Measurements from ENCODE around the gene CA6.
"Not testable (repeated sequence)": the region's sequence is repeated elsewhere in the genome, so short reads cannot be mapped to it uniquely, and the experiment has no call there.

CA6 gene

GRCh38 chr1:8976338-8976737 lies 30.7 kb downstream of the CA6 start:
- no peak for DNase-seq

- DNase-seq = no peak
These were observed 31.3 kb downstream of the CA6 start for GRCh38 chr1:8976896-8977450.

DNA sequence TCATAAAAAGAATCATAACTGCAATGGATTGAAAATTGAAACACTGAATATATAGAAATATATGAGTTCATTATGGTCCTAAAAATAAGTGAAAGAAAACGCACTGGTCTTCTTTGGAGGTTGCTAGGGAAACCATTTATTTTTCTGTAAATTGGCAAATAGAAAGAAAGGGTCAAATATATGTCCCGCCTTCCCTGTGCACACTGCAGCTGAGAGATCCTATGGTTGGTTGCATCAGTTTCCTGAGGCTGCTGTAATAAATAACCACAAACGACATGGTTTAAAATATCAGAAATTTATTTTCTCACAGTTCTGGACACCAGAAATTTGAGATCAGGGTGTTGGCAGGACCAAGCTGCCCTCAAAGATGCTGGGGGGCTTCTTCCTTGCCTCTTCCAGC lies 35.0 kb downstream of the CA6 start:
- DNase-seq = no peak

DNA sequence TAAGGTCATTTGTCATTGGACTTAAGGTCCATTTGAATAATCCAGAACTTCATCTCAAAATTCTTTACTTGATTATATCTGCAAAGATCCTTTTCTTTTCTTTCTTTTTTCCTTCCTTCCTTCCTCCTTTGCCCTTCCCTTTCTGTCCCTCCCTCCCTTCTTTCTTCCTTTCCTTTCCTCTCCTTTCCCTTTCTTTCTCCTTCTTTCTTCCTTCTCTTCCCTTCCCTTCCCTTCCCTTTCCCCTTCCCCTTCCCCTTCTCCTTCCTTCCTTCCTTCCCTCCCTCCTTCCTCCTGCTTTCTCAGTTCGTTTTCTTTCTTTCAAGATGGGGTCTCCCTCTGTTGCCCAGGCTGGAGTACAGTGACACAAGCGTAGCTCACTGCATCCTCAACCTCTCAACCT lies 35.5 kb downstream of the CA6 start:
- no peak for DNase-seq

DNA sequence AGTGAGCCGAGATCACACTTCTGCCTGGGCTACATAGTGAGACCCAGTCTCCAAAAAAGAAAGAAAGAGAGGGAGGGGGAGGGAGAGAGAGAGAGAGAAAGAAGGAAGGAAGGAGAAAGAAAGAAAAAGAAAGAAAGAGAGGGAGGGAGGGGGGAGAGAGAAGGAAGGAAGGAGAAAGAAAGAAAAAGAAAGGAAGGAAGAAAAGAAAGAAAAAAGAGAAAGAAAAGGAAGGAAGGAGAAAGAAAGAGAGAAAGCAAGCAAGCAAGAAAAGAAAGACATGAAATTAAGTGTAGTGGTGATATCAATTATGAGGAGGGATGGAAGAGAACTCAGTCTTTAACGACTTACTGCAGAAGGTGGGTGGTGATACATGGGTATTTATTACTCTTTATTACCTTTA lies 38.5 kb downstream of the CA6 start:
- no peak for DNase-seq

DNA sequence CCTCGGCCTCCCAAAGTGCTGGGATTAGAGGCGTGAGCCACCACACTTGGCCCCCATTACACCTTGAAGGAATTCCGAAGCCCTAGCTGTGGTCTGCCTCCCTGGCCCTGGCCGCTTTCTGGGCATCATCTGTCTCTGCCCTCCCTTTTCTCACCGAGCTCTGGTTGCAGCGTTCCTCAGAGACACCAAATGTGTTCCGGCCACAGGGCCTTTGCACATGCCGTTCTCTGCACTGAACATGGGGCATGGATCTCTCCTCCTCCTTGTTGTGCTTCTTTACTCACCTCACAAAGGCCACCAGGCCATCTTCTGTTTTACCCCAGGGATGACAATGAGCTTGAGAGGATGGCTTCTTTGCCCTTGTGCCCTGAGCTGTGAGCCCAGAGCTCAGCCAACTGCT lies 39.3 kb downstream of the CA6 start:
- no peak for DNase-seq

DNA sequence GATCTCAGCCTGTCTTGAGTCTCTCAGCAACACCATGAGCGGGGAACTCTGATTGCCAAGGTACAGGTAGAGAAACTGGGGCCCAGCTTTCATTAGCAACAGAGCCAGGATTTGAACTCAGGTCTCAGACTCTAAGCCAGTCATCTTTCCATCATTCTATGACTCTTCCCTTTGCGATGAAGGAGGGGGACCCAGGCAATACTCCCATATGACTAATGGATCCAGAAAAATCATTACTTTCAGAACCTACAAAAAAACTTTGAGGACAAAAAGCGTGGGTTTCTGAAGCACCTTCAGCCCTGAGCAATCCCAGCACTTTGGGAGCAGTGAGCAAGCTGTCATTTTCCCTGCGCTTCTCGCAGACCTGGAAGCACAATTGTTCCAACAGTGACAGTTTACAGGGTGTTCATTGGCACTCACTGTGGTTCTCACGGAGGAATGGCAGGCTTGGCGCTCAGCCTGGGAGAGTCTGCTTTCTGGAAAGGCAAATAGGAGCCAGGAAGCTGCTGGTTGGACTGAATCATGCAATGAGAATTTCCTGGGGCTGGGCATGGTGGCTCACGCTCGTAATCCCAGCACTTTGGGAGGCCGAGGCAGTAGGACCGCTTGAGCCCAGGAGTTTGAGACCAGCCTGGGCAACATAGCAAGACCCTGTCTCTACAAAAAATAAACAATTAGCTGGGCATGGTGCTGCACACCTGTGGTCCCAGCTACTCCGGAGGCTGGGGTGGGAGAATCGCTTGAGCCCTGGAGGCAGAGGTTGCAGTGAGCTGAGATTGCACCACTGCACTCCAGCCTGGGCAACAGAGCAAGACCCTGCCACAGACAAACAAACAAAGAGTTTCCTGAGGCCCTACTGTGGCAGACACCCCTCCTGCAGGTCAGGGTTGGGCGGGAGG lies 40.5 kb downstream of the CA6 start:
- DNase-seq = no peak

GRCh38 chr1:8986814-8987190 lies 41.1 kb downstream of the CA6 start:
- DNase-seq = no peak

DNA sequence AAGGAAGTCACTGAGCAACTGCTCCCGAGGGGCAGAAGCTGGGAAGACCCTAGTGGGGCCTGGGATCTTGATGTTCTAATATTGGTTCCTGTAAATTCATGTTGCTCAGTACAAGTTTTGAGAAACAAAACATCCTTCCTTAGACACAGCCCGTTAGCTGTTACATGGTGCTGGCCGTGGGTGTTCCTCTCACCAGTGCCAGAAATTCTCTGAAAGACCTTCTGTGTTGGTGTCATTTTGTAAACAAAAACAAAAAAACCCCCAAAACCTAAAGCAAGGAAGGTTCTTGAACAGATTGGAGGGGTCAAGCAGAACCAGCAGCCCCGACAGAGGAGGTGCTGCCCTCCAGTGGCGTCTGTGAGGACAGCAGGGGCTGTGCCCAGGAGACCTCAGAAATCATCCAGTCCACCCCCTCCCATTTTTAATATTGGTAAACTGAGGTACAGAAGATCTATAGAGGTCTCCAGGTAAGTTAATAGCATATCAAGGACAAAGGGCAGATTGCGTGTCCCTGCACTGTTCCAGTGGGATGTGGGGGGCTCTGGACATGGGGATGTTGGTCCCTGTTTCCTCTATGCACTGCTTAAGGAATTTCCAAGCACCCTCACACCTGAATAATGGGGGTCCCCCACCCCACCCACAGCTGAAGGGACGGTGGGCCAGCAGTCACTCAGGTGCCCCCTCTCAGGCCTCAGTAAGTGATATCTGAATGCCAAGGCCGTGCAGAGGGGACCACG lies 42.4 kb downstream of the CA6 start:
- DNase-seq = no peak

DNA sequence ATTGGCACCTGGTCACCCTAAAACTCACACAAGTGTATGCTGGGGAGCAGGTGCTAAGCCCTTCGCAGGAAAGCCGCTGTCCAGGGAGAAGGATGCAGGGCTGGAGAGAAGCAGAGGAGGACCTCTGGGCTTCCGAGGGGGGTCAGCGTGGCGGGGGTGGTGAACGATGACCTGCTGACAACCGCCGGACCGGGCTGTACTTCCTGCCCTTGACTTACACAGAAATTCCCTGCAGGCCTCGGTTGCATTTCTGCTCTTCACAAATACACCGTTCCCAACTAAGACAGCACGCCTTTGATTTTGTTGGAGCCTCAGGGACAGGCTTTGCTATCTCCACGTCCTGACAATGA lies 42.9 kb downstream of the CA6 start:
- DNase-seq = no peak

DNA sequence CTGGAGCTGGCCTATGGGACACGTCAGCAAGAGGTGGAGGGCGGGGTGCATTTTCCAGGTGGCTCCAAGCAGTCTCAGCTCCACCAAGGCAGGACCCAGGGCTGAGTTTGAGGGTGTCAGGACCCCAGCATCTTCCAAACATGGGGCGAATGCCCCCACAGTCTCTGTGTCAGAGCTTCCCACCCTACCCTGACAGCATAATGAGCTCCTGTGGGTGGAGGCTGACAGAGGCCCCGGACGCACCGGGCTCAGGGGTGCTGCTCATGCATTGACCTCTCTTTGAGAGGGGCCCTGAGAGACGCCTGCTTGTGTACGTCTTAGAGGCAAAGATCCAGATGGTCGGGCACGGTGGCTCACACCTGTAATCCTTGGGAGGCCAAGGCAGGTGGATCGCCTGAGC lies 43.4 kb downstream of the CA6 start:
- no peak for DNase-seq

DNA sequence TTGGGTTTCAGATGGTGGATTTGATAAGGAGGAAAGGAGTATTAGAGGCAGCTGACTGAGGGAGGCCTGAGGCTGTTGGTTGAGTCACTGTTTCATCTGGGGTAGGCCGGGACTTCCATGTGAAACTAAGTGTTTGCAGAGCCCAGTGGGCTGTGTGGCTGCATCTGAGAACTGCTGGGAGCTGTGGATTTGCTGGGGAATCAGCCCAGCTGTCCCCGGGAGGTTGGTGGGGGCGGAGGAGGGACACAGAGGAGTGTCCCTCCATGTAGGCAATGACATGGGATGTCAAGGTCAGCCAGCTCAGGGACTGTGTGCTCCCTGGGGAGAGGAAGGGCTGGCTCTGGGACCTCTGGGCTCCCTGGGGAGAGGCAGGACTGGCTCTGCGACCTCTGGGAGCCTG lies 44.2 kb downstream of the CA6 start:
- DNase-seq = no peak

- DNase-seq = no peak
These were observed 47.4 kb downstream of the CA6 start for GRCh38 chr1:8992936-8993687.

GRCh38 chr1:8993962-8994675 lies 48.5 kb downstream of the CA6 start:
- not testable (repeated sequence) for DNase-seq

GRCh38 chr1:9001534-9002214 lies 56.0 kb downstream of the CA6 start:
- DNase-seq = not testable (repeated sequence)

DNA sequence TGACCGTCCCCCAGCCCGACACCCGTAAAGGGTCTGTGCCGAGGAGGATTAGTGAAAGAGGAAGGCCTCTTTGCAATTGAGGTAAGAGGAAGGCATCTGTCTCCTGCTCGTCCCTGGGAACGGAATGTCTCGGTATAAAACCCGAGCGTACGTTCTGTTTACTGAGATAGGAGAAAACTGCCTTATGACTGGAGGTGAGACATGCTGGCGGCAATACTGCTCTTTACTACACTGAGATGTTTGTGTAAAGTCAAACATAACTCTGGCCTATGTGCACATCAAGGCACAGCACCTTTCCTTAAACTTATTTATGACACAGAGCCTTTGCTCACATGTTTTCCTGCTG lies 56.5 kb downstream of the CA6 start:
- not testable (repeated sequence) for DNase-seq

GRCh38 chr1:9004031-9004699 lies 58.5 kb downstream of the CA6 start:
- no peak for DNase-seq

GRCh38 chr1:9004700-9005394 lies 59.2 kb downstream of the CA6 start:
- DNase-seq = no peak

DNA sequence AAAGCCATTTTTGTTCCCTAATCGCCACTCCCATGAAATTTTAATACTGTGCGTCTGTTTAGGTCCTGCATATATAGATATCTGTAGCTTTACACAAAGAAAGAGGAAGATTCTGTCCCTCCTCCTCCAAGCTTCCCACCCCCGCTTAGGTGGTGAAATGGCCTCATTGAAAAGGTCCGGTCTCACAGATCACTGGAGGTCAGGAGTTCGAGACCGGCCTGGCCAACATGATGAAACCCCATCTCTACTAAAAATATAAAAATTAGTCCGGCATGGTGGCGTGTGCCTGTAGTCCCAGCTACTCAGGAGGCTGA lies 59.7 kb downstream of the CA6 start:
- no peak for DNase-seq

GRCh38 chr1:9006956-9007615 lies 61.4 kb downstream of the CA6 start:
- no peak for DNase-seq

- no peak for DNase-seq
These were observed 62.6 kb downstream of the CA6 start for GRCh38 chr1:9008236-9008635.
